BE2C (cell line): ENCODE results near the gene CCDC124.

Source experiments
- DNase-seq: peaks from one replicate; pipeline ENCODE4 v3.0.0-alpha.2; 2020
- H3K27me3 ChIP-seq: fragments of 250-450 bp; sonication (Bioruptor Pico); 2 replicates; pipeline ENCODE4 v1.5.1; 2020; ENCODE audit warnings: mild to moderate bottlenecking
- H3K36me3 ChIP-seq: fragments of 250-450 bp; sonication (Bioruptor Pico); 2 replicates; pipeline ENCODE4 v1.5.1; 2020; ENCODE audit warnings: mild to moderate bottlenecking
- H3K4me1 ChIP-seq: fragments of 250-450 bp; sonication (Bioruptor Pico); 2 replicates; pipeline ENCODE4 v1.5.1; 2020
- H3K4me3 ChIP-seq: 2 replicates; pipeline ENCODE4 v1.5.1; 2011; ENCODE audit warnings: low read depth, low read length
- H3K9me3 ChIP-seq: fragments of 250-450 bp; sonication (Bioruptor Pico); 2 replicates; pipeline ENCODE4 v1.5.1; 2020
- TF ChIP-seq, protein P1 (sequence below): IDR thresholded peaks from 2 replicates; pipeline ENCODE4 v1.5.1; 2012; ENCODE audit warnings: mild to moderate bottlenecking, low read depth, low read length

The CCDC124 gene

DNA sequence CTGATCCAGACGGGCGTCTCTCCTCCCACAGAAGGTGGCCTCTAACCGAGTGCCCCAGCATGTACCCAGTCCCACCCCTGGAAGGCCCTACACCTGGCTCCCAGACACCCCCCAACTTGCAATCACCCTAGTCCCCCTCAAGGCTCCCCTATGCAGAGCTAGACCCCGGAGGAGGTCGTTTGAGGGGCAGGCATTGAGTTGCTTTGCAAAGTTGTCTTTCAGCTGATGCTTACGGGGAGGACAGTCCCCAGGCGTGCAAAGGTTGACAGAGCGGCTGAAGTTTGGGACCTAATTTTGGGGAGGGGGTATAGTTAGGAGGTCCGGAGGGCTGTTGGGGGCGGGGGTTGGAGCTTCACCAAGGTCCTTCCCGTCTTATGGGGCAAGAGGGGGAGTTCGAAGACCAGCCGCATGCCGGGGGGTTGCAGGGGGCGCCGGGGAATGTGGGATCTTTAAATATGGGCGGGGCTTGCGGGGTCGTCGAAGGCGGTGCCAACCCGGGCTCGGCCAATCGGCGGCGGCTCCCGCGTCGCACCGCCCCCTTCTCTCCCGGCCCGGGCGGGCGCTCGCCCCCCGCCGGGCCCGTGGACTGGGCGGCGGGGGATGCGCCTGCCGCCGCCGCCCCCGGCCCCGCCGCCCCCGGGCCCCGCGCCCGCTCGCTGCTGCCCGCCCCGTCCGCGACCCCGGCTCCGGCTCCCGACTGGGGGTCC lies 33.9 kb downstream of the CCDC124 start, which contains the start of gene KCNN1:
TSS of gene KCNN1 (plus strand) at position 558 of the 707 bp plus-strand sequence. CDS start 6,782 bp downstream, outside the sequence.
- no peaks in the 10 kb centered on the region for H3K4me1 ChIP-seq
- H3K4me3 ChIP-seq: peak within 1 kb of the TSS; percentile 66
- no peaks in the 10 kb centered on the region for H3K9me3 ChIP-seq
- TF ChIP-seq, protein P1, sequence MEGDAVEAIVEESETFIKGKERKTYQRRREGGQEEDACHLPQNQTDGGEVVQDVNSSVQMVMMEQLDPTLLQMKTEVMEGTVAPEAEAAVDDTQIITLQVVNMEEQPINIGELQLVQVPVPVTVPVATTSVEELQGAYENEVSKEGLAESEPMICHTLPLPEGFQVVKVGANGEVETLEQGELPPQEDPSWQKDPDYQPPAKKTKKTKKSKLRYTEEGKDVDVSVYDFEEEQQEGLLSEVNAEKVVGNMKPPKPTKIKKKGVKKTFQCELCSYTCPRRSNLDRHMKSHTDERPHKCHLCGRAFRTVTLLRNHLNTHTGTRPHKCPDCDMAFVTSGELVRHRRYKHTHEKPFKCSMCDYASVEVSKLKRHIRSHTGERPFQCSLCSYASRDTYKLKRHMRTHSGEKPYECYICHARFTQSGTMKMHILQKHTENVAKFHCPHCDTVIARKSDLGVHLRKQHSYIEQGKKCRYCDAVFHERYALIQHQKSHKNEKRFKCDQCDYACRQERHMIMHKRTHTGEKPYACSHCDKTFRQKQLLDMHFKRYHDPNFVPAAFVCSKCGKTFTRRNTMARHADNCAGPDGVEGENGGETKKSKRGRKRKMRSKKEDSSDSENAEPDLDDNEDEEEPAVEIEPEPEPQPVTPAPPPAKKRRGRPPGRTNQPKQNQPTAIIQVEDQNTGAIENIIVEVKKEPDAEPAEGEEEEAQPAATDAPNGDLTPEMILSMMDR: no peak
- no peaks in the 10 kb centered on the region; the same call in 1 of the 2 replicates for H3K27me3 ChIP-seq
- DNase-seq: peak; percentile 65
- no peaks in the 10 kb centered on the region for H3K36me3 ChIP-seq

DNA sequence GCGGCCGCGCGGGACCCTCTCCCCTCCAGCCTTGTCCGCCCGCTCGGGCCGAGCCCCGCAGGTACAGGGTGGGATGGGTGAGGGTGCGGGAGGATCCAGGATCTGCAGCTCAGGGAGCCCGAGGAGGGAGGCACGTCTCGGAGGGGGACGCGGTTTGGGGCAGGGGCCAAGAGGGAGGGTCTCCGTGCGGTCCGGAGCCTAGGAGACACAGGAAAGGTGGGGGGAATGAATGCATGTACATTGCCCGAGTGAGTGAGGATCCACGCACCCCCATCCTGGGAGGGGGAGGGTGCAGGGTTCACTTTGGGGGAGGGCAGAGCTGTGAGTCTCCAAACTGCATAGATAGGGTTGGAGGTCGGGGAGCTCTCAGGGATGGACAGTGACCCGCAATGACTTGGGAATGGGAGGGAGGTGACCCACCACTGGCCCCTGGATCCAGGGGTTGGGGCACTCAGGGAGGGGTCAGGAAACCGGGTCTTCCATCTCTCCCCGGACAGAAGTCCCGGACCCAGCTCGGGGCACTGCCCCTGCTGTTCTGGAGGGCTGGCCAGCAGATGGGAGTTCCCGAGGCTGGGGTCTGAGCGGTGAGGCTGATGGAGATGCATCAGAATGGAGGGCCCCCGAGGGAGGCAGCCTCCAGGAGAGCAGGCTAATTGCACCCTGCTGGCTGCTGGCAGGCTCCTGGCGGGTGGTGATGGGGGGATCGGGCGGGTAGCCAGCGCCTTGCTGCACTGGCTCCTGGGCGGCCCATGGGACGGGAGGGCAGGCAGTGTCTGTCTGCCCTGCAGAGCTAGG lies 34.6 kb downstream of the CCDC124 start:
- no peaks in the 10 kb centered on the region; the same call in 1 of the 2 replicates for H3K27me3 ChIP-seq
- H3K4me3 ChIP-seq: peak overlapping the region; percentile 66
- H3K36me3 ChIP-seq: no peaks in the 10 kb centered on the region
- H3K4me1 ChIP-seq: no peaks in the 10 kb centered on the region
- DNase-seq: peak; percentile 60
- H3K9me3 ChIP-seq: no peaks in the 10 kb centered on the region
- TF ChIP-seq, protein P1: no peak

DNA sequence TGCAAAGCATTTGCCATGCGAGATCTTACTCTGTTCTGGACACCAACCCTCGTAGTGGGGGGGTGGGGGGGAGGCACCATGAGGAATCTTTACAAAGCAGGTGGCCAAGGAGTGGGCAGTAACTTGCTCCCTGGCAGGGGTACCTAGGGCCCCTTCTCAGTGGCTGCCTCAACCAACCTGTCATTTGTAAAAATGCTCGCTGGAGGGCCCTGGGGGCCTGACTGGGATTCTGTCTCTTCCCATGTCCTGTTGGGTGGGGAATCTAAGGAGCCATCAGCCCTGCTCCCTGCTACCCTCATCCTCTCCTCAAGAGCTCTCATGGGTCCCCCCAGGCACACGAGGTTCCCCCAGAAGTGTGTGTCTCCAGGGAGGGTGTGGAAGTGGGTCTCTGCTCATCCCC lies 35.5 kb downstream of the CCDC124 start:
- no peaks in the 10 kb centered on the region for H3K4me1 ChIP-seq
- H3K4me3 ChIP-seq: no peak overlapping the region
- no peaks in the 10 kb centered on the region for H3K9me3 ChIP-seq
- H3K36me3 ChIP-seq: no peaks in the 10 kb centered on the region
- no peaks in the 10 kb centered on the region; the same call in 1 of the 2 replicates for H3K27me3 ChIP-seq
- DNase-seq: no peak
- TF ChIP-seq, protein P1: no peak

DNA sequence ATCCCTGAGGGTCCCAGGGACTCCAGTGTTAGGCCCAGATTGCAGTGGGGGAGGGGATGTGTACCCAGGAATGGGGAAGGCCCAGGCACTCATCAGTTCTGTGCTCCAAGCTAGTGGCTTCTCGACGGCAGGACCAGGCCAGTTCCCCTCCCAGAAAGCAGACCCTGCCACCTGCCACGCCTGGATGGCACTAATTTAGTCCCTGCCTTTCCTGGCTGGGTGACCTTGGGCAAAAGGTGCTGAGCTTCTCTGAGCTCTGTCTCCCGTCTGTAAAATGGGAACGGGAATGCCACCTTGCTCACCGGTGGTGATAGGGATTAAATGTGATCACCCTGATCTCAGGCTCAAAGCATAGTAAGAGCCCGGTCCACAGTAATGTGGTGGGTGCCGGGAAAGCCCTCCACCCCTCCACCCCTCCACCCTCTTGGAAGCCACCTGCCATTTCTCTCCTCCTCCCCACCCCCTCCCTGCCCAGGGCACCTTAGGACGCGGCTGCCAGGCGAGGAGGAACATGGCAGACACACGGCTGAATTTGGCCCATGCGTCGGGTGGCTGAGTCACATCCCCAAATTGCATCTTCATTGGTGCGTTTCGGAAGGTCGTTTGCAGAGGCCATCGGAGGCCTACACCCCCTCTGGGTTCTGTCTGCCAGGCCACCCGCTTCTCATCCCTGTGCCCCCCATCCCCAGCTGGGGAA lies 36.4 kb downstream of the CCDC124 start:
- no peaks in the 10 kb centered on the region for H3K36me3 ChIP-seq
- no peaks in the 10 kb centered on the region for H3K9me3 ChIP-seq
- no peak overlapping the region for H3K4me3 ChIP-seq
- TF ChIP-seq, protein P1: no peak
- H3K27me3 ChIP-seq: no peaks in the 10 kb centered on the region; the same call in 1 of the 2 replicates
- no peaks in the 10 kb centered on the region for H3K4me1 ChIP-seq
- no peak for DNase-seq

DNA sequence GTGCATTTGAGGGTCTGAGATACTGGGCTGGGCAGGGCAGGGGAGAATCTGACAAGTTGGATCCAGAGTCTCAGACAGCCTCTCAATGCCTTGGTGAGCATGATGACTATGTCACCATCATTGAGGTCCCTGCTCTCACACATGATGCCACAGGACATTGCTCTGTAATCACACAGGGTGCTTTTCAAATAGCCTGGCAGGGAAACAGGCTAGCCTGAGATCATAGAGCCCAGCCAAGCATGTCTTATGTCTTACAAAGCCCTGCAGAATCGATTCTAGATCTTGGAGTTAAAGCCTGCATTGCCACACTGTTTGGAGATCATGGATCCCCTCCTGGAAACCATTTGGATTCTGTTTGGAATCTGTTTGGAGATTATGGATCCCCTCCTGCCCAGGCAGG lies 39.4 kb downstream of the CCDC124 start:
- H3K9me3 ChIP-seq: no peaks in the 10 kb centered on the region
- DNase-seq: no peak

More for the DNA sequence above, 39.4 kb downstream of the CCDC124 start:
- TF ChIP-seq, protein P1: no peak
- Histone ChIP-seq H3K27me3 (no peaks in the 10 kb centered on the region), H3K4me1 (no peaks in the 10 kb centered on the region), H3K36me3 (no peaks in the 10 kb centered on the region), H3K4me3 (no peak overlapping the region)
